Caki2 (cell line): Measurements from ENCODE around the gene SEC61A1. TPM values are rescaled to one million over a fixed set of nuclear protein-coding genes. Genes with fewer than 3 reads are reported as not detected.
A peak's percentile ranks its signal among the peaks of the same experiment; 100 is the strongest.

Experiments used
- DNase-seq: peaks from one replicate; pipeline ENCODE4 v3.0.0-alpha.2; 2015; ENCODE audit warnings: low read depth
- in situ Hi-C: cut with HindIII; loops from 2 replicates; pipeline ENCODE4 v1.10.0; 2016; ENCODE audit warnings: low sequenced_read_pairs, low pct_unique_long_range_greater_than_20kb, mixed read lengths
- total RNA-seq: library from RNA; depleted of rRNA; stranded (reverse); fragments of >200 nt; shearing (Covaris generic); gene quantifications from 2 replicates; pipeline ENCODE4 v1.2.3, GENCODE V29; 2014; ENCODE audit warnings: low replicate concordance; rRNA removed

The SEC61A1 gene
- total RNA-seq, result 141 and 159 TPM in 2 replicates

DNA sequence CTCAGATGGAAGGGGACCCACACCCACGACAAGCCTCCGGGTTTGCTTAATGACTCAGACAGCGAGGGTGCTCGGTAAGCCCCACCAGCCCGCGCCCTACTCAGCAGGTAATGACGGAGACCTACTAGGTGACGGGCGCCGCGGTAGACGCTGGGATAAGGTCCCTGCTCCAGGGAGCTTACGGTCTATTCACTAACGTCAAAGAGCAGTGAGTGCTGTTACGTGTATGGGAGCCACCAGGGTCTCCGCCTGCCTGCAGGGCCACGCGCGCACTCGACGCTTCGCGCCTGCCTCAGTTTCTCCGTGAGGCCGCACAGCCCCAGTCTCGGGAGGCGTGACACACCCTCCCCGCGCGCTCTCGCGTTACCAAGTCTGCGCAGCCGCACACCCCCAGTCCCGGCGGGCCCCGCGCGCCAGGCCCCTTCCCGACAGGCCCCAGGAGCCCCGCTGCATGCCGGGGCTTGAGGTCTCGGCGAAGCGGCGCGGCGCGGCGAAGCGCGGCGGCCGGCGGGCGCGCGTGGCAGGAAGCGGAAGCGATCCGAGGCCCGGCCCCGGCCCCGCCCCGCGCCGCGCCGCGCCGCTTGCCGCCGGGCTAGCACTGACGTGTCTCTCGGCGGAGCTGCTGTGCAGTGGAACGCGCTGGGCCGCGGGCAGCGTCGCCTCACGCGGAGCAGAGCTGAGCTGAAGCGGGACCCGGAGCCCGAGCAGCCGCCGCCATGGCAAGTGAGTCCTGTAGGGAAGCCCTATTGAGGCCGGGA, at the start of gene SEC61A1:
TSS of gene SEC61A1 (plus strand) at position 601 of the 758 bp plus-strand sequence. CDS start at position 717, 116 bp downstream.
- peak; percentile 85 for DNase-seq
- in situ Hi-C loops, result no loop called here

DNA sequence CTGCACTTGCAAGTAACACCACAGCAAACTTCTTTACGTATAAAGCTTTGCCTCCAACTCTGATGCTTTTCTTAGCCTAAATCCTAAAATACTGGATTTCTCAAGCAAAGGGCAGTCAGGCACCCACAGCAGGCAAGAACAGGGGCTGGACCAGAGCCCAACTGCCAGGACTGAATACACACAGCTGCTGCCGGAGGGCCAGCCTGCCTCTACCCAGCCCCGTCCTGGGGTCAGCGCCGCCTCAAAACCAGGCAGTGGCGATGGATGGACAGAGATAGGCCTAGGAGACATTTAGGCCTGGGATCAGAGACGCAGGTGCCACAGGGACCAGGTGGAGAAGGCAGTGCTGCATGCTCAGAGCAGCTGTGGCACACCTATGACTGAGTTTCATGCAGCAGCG, 47.6 kb upstream of the SEC61A1 start:
- DNase-seq, result no peak
- in situ Hi-C loops, result no loop called here

GRCh38 chr3:128006061-128007032, 45.9 kb upstream of the SEC61A1 start:
- no peak for DNase-seq
- in situ Hi-C loops, result no loop called here

GRCh38 chr3:128007033-128007424, 45.2 kb upstream of the SEC61A1 start:
- DNase-seq, result no peak
- in situ Hi-C loops, result no loop called here

DNA sequence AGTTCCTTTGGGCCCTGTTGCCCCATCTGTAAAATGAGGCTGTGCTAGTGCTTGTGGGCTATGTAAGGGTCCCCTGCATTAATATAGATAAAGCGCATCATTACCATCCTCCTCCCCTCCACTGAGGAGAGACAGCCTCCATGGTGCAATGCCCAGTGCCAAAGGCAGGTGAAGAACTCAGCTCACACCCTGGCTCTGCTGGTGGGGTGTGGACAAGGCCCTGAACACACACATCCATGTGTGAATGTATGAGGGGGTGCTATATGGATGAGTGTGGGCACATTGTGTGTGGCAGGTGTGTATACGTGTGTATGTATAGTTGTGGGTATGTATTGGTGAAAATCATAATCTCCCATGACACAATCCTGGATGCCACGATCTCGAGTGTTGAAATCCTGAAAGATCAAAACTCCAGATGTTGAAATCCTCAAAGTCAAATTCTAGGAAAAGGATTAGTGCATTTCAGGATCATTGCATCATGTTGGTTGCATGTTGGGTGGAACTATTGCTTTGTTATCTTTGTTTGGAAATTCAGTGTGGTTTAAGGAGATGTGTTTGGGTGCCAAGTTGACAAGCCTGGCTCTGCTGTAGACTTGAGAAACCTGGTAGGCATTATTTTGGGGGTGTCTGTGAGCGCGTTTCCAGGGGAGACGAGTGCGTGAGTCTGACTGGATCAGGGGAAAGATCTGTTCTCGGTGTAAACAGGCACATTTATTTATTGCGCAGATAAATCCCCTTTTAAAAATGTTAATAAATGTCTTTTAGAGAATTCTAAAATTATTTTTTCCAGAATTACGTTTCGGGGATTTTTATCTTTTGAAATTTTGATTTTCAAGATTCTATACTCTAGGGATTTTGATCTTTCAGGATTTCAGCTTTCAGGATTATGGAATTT, 42.0 kb upstream of the SEC61A1 start:
- in situ Hi-C loops, result no loop called here
- DNase-seq, result no peak

DNA sequence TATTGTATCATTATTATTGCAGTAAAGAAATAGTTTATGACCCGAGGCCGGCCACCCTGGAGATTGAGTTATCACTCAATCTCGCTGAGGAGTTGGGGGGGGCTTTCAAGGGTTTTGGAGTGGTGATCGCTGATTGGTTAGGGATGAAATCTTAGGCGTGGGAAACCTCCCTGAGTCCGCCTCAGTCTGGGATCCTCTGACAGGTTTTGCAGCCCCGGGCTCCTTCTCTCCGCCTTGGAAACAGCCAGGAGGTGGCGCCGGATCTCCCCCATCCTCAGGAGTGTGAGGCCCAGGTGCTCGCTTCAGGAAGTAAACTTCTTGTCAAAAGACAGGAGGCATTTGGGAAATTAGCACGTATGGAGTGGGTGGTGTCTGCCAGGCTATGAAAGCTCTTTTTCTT, 41.1 kb upstream of the SEC61A1 start:
- DNase-seq, result no peak
- in situ Hi-C loops, result no loop called here

DNA sequence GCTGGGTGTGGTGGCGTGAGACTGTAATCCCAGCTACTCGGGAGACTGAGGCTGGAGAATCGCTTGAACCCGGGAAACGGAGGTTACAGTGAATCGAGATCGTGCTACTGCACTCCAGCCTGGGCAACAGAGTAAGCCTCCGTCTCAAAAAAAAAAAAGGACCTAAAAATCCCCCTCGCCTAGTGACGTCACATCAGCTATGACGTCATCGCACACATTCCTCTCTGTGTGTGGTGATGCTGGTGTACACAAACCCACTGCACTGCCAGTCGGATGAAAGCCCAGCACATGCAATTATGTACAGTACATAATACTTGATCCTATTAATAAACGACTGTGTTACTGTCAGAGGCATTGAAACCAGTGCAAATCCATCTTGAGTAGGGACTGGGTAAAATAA, 40.2 kb upstream of the SEC61A1 start:
- in situ Hi-C loops, result no loop called here
- DNase-seq, result no peak

GRCh38 chr3:128014548-128014947, 37.7 kb upstream of the SEC61A1 start:
- no peak for DNase-seq
- in situ Hi-C loops, result no loop called here

DNA sequence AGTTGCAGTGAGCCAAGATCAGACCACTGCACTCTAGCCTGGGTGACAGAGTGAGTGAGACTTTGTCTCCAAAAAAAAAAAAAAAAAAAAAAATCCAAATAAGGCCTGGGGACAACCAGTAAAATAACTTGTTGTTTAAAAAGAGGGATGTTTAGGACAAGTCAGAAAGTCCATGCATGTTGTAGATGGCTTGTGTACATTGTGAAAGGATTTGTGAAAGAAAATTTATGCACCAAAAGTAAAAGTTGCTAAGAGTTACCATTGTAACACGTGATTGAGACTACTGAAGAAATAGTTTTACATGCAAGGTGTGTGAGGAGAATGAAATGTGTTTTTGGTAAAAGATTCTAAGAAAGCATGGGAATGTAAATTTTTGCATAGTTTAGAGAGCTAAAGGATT, 35.7 kb upstream of the SEC61A1 start:
- in situ Hi-C loops, result no loop called here

GRCh38 chr3:128021768-128022372, 30.4 kb upstream of the SEC61A1 start:
- DNase-seq, result no peak
- in situ Hi-C loops, result no loop called here

More for the DNA sequence above, 35.7 kb upstream of the SEC61A1 start:
- DNase-seq, result no peak

- DNase-seq, result no peak
Measured at GRCh38 chr3:128033102-128033501, 19.1 kb upstream of the SEC61A1 start.

GRCh38 chr3:128036119-128036518, 16.1 kb upstream of the SEC61A1 start:
- DNase-seq, result no peak
- in situ Hi-C loops, result no loop called here

More at GRCh38 chr3:128033102-128033501, 19.1 kb upstream of the SEC61A1 start:
- in situ Hi-C loops, result no loop called here

- in situ Hi-C loops, result no loop called here
- DNase-seq, result no peak
Measured at GRCh38 chr3:128040041-128040440, 12.2 kb upstream of the SEC61A1 start.

DNA sequence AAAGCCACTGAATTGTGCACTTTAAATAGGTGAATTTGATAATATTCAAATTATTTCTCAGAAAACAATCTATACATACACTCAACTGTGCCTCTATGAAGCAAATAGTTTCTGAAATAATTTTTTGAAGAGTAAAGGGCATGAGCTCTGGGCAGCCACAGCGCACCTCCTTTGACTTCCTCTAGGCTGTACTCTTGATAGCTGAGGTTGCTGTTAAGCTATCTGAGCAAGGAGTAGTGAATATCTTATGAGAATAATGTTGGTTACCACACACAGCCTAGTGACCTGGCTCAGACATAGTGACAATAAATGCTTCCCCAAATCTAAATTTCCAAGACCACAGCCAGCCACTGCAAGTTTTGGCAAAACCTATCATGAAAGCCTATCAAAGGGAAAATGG, 11.6 kb upstream of the SEC61A1 start:
- DNase-seq, result no peak
- in situ Hi-C loops, result no loop called here

GRCh38 chr3:128041344-128041743, 10.9 kb upstream of the SEC61A1 start:
- in situ Hi-C loops, result no loop called here
- DNase-seq, result no peak

DNA sequence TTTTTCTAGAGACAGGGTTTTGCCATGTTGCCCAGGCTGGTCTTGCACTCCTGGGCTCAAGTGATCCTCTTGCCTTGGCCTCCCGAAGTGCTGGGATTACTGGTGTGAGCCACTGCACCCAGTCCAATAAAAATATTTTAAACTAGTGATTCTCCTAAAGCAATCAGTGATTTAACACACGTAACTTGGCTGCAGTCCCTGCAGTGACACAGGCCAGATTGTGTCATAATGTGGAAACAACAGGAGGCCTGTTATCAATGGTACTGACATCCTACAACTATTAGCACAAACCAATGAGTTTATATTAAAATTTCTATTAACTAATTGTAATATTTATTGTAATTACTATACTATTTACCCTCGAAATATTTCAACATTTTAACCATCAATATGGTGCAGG, 1.6 kb upstream of the SEC61A1 start:
- in situ Hi-C loops, result no loop called here
- no peak for DNase-seq

- in situ Hi-C loops, result no loop called here
- DNase-seq, result no peak
Measured at GRCh38 chr3:128051459-128051836, 789 bp upstream of the SEC61A1 start.
